Sciatic nerve (tissue), 2 donors: ENCODE measurements around the gene CIITA. TPM values are rescaled to one million over a fixed set of nuclear protein-coding genes. Genes with fewer than 3 reads are reported as not detected.

Experiments used
- ATAC-seq: fragments of 200-7000 bp; cut with Tn5 transposase; one replicate; pipeline ENCODE4 v1.9.1; 2020; ENCODE audit warnings: mild to moderate bottlenecking, moderate library complexity
- DNase-seq: peaks from one replicate; pipeline ENCODE4 v3.0.0-alpha.2; 2020; ENCODE audit warnings: low spot score
- intact Hi-C: fragments of 100-400 bp; cut with DNase I; formaldehyde crosslinking; loops from one replicate; pipeline ENCODE4 v1.14.2; 2022
- total RNA-seq: library from RNA; stranded (reverse); fragmentation: NEBNext Ultra II Directional; extraction: Animal tissue kit (Norgen Biotek cat#: 25700); gene quantifications from one replicate; pipeline ENCODE4 v1.2.1, GENCODE V29; 2021
- donor health status: DM: no; HTN: no; CAD: no.
- donor health status: DM: no; HTN: no; CAD: no.

CIITA gene
- total RNA-seq, 1 donor from 2014 or later = 51.9 TPM

DNA sequence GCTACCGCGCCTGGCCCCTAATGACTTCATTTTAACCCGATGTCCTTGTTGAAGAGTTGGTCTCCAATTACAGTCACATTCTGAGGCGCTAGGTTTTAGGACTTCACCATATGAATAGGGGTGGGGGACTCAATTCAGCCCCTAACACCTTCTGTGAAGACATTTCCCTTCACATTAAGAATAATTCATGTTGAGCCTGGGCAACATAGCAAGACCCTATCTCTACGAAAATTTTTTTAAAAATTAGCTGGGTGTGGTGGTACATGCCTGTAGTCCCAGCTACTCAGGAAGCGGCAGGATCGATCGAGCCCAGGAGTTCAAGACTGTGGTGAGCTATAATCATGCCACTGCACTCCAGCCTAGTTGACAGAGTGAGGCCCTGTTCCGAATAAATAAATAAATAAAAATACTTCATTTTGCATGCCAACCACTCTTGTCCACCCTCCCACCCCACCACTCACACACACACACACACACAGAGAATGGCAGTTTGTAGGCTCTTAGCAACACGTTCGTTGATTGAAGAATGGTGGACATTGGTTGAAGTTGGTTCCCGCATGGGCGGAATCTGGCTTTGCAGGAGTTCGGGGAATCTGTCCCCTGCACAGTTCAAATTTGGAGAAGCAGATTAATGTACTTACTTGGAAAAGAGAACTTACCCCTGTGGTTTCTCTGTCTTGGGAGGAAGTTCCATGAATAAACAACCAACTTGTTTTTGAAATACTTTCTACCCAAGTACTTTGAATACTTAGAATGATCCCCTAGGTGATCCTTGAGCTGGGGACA, 30.6 kb upstream of the CIITA start:
- intact Hi-C loops = no loop called here
- DNase-seq = no peak
- peak; percentile 55 for ATAC-seq

DNA sequence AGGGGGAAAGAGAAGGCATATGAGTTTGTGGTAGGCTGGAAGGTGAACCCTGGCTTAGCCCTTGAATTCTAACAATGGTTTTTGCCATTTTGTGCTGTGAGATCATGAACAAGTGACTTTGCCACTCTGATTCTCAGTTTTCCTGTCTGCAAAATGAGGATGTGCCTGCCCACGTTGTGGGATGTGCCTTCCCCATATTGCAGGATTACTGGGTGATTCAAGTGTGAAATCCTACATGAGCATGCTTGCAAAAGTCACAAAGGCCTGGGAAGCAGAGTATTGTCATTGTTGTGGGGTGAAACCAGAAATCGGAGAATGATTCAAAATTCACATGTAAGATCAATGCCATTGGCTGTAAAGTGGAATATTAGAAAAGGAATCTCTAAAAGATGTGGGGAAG, 29.8 kb upstream of the CIITA start:
- DNase-seq (no peak), ATAC-seq (no peak)
- intact Hi-C loops = no loop called here

DNA sequence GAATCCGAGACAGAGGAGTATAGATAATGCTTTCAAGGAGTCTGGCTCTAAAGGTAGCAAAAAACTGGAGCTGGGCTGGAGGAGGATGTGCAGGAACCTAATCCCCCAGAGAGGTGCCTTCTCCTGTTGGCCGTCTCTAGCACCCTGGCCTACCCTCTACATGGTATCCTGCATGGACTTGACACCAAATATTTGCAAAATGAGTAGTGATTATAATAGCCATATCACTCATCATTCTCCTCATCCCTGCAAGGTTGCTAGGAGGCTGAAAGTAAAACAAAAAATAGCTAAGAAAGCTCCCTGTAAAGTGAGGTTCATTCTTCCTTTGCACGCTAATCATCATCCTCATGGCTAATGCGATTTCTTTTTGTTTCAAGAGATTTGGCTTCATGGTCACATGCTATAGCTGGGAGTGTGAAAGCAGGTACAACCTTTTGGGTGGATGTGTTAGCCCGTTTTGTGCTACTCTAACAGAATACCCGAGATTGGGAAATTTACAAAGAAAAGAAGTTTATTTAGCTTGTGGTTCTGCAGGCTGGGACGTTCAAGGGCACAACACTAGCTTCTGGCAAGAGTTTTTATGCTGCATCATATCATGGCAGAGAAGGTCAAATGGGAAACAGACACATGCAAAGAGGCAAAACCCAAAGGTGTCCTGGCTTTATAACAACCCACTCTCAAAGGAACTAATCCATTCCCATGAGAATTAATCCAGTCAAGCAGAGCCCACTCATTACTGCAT, 27.1 kb upstream of the CIITA start:
- intact Hi-C loops = no loop called here
- no peak for DNase-seq
- no peak for ATAC-seq

DNA sequence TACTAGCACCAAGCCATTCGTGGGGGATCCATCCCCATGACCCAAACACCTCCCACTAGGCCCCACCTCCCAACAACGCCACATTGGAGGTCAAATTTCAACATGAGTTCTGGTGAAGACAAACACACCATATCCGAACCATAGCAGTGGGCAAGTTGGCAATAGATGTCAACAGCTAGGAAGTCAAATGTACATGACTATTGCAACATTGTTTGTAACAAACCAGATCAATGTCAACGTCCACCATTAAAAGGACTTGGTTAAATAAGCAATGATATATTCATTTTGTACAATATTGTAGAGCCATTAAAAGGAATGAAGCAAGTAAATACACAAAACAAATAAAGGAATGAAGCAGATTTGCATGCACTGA, 26.5 kb upstream of the CIITA start:
- intact Hi-C loops = no loop called here
- DNase-seq = no peak
- ATAC-seq = no peak

DNA sequence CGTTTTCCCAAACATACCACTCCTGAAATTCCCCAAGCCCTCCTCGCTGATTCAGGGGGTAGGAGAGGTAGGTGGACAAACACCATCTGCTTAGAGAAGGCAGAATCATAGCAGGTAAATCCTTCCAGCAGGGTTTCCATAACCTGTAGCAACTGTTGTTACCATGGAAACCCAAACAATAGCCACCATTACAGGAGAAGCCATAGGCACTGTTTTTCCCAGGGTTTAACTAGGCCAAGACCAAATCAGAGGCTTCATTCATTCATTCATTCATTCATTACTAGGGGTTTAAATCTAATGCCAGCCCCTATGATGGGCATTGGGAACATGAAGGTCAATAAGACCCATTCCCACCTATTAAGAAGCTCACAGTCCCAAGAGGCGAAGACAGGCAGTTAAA, 25.5 kb upstream of the CIITA start:
- intact Hi-C loops = no loop called here
- no peak for ATAC-seq
- no peak for DNase-seq

DNA sequence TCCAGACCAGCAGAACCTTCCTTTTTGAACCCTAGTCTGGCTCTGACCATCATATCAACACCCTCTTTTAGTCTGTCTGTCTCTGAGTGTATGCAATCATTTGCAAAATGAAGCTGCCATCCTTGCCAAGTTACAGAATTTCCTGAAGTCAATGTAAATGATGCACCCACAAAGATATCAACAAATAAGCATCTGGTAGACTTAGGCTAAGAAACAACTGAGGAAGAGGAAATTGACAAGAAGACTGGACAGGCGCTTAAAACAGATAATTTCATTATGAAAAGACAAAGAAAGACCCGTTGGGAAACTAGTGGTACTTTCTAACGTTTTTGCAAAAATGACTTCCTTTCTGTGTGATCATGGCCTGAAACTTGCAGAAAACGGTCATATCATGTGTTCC, 24.7 kb upstream of the CIITA start:
- DNase-seq = no peak
- no peak for ATAC-seq
- intact Hi-C loops = no loop called here

DNA sequence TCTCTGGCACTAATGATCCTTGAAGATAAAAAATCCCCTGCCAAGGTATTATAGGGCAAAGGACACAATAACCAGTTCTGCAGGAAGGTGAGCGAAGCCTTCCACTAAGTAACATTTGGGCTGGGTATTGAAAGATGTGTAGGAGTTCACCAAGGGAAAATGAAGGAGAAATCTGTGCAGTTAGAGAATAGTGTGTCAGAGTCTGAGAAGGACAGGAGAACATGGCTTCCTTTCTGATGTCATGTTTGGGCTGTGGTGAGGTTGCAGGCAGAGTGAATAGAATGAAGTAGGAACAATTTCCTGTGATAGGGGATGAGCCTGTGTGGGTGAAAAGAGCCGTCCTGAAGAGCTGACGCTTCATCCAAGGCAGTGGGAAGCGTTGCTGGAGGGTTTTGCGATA, 24.1 kb upstream of the CIITA start:
- DNase-seq (no peak), ATAC-seq (no peak)
- intact Hi-C loops = no loop called here

DNA sequence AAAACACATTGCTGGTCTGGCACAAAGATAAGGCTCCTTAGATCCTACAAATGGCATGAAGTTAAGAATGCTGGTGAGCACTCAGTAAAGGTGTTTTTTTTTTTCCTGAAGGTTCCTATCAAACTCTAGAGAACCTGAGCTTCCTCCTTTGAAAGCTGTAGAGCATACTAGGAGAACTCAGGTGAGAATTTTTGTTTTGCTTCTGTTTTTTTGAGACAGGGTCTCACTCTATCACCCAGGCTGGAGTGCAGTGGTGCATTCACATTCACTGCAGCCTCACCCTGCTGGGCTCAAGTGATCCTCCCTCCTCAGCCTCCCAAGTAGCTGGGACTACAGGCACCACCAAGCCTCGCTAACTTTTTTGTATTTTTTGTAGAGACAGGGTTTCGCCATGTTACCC, 21.0 kb upstream of the CIITA start:
- ATAC-seq (no peak), DNase-seq (no peak)
- intact Hi-C loops = no loop called here

DNA sequence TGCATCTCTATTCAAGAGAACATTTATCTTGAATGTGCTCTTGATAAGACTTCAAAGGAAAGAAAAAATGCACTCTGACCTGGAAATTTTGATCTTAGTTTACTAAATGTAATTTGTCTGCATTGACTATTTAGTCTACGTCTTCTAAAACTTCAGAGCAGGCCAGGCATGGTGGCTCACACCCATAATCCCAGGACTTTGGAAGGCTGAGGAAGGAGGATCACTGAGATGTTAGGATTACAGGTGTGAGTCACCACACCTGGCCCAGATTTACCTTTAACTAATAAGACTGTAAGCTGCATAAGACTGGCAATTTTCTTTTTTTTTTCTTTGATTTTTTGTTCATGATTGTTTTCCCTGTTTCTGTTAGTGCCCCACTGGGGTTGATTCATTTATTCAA, 18.8 kb upstream of the CIITA start:
- no peak for ATAC-seq
- peak; percentile 3 for DNase-seq
- intact Hi-C loops = no loop called here

DNA sequence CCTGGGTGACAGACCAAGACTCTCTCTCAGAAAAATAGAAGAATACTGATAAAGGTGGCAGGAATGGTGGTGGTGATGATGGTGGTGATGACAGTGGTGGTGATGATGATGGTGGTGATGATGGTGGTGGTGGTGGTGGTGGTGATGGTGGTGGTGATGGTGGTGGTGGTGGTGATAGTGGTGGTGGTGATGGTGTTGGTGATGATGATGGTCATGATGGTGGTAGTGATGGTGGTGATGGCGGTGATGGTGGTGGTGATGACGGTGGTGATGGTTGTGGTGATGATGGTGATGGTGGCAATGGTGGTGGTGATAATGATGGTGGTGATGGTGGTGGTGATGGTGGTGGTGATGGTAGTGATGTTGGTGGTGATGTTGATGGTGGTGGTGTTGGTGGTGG, 18.0 kb upstream of the CIITA start:
- ATAC-seq (no peak), DNase-seq (peak; percentile 3)
- intact Hi-C loops = no loop called here

DNA sequence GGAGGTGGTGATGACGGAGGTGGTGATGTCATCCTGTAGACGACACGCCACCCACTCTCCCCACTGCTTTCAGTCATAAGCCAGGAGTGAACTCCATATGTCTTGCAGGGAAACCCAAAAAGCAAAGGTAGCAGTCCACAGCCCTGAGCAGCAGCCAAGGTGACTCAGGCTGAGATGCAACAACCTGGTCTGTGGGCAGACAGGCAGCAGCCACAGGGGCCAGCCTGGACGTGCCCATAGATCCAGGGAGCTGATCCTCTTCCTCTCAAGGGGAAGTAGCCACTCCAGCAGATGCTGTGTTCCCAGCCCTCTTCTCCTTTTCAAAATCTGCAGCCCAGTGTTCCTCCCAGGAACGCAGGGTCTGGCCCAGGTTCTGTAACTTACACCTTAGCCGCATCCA, 17.3 kb upstream of the CIITA start:
- ATAC-seq = no peak
- intact Hi-C loops = no loop called here
- peak; percentile 25 for DNase-seq

DNA sequence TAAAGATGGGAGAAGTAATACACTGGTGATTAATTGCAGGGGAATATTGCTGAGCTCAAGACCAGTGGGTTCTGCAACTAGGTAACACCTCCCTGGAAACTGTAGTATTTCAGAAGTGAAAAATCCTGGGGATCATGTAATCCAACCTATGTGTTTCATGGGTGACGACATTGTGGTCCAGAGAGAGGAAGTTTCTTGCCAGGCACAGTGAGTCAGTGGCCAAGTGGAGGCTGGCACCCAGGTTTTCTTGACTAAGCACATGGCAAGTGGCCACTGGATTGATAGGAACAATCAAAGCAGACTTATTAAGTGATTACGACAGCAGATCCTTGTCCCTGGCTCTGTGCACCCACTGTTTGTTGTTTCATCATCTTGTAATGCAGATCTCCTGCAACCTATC, 14.6 kb upstream of the CIITA start:
- intact Hi-C loops = no loop called here
- ATAC-seq (peak; percentile 84), DNase-seq (no peak)

DNA sequence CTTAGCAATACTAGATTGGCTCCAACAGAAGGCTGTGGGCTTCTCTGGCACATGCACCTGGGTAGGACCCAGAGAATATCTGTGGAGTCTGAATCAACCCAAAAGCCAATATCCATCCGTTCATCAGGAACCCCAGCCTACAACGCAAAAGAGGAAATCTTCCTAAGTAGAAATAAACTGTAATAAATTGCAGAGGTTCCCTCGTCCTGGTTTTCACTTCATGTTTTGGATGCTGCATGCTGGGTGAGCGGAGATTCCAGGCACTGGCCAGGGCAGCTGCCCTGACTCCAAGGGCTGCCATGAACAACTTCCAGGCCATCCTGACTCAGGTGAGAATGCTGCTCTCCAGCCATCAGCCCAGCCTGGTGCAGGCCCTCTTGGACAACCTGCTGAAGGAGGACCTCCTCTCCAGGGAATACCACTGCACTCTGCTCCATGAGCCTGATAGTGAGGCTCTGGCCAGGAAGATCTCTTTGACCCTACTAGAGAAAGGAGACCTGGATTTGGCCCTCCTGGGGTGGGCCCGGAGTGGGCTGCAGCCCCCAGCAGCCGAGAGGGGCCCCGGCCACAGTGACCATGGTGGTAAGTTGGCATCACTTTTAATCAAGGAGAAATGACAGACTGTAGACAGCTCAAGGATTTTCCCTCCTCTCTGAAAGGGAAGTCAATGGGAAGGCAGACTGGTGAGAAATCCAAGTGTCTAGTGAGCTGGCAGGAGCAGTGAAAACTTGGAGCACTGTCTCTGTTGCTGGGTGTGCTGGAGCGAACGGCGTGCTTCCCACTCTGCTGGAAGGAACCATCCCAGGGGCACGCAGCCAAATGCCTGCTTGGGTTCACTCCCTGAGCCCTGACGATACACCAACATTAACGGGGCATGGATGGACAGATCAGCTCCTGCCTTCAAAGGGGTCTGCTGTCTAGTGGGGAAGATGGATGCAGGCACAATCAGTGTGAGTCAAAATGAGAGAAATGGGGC, 10.7 kb upstream of the CIITA start:
- DNase-seq = no peak
- intact Hi-C loops = no loop called here
- peak; percentile 5 for ATAC-seq

DNA sequence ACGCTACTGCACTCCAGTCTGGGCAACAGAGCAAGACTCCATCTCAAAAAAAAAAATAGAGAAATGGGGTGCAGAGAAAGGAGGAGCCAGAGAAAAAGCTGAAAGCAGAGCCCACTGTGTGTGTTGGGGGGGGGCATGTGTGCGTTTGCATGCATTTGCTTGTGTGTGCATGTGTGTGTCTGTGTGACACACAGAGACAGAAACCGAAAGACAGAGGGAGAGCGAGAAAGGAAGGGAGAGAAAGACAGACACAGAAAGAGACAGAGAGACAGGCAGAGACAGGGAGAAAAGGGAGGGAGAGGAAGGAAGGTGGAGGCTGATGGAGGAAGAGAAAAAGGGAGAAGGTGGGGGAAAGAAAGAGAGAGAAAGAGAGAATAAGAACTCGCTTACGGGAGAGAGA, 9.8 kb upstream of the CIITA start:
- DNase-seq (no peak), ATAC-seq (no peak)
- intact Hi-C loops = no loop called here

DNA sequence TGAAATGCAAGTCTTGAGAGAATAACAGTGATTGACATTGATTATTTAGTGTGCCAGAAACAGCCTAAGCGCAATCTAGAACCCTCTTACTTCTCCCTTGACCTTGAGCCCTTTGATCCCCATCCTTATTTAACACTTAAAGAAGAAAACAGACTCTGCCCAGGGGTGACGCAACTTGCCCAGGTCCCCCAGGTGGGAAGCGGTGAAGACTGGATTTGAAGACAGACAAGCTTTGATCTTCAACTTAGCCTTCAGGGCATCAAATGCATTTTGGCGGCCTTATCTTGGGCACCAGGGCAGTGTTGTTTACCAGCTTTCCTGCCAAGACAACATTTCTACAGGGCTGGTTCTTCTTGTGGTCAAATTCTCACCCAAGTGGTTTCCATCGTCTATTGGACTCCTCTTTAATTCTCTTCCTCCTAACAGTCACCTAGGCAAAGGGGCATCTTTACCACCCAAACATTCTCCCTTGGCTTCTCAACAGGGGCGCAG, 8.9 kb upstream of the CIITA start:
- ATAC-seq = no peak
- DNase-seq = no peak
- intact Hi-C loops = no loop called here

DNA sequence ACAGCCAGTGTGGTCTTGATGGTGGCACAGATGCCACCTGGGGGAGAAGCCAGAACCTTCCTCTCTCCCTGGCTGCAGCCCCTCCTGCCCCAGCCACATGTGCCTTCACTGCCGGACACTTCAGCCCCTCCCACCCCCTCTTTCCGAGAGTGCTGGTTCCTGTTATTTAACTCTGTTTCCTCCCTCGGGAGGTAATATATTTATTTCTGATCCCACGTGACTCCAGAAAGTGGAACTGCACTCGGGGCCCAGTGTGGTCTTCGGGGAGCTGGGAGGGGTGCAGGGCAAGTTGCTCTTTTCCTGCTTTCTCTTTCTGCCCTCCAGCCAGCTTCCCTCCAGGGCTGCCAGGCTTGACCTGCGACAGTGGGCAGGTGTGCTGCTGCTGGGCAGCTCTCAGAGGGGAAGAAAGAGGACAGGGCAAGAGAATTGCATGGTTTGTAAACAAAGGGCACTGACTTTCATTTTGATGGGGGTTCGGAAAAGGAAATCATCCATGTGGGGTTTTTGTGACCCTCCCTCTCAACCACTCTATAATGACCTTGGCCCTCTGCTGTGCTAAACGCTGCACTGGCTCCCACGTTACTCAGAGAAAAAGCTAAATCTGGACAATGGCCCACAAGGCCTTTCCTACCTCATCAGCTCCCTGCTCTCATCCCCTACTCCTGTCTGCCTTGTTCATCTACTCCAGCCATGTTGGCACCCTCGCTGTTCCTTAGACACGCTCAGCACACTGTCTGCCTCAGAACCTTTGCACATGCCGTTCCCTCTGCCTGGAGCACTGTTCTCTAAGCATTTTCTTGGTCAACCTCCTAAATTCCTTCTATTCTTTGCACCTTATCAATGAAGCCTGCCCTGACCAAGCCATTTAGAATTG, 8.2 kb upstream of the CIITA start:
- intact Hi-C loops = no loop called here
- peak; percentile 66 for DNase-seq
- peak; percentile 81 for ATAC-seq

DNA sequence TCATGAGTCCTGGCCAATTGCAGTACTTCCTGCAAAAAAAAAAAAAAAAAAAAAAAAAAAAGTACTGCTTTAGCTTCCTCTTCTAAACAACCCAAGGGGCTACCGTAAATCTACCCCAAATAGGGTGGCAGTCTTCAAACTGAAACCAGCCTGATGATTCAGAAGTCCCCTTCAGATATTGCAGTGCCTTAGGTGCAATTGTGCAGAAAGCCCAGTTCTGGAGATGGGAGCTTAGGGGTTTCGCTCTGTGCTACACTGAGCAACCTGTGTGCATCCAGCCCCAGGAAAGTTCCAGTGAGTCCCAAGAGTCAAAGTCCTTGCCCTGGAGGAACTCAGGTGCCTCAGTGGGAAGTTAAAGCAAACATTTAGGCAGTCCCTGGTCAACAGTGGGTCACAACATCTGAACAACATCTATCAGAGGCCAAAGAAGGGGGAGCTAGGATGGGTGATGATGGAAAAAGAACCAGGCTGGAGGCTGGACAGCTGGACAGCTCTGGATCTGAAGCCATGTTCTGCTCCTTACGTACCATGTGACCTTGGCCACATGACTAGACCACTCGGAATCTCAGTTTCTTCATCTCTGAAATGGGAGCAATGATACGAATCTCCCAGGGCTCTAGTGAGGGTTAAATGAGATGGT, 6.7 kb upstream of the CIITA start:
- DNase-seq (peak; percentile 7), ATAC-seq (no peak)
- intact Hi-C loops = loop anchor here (10.0 kb wide), 1 partner anchor 1885 kb away; no protein-coding TSS in a partner anchor

DNA sequence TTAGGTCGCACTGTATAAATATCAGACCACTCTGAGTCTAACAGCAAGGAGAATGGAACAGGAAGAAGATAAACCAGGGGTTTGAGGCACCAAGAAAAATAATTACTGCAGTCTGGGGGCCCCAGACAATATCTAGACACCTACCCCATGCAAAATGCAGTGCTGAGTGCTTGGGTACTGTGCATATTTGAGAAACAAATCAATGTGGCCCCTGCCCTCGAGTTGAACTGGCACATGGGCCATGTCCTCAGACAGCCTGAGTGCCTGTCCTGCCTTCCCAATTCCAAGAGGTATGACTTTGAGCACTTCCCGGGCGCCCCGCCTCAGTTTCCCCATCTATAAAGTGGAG, 6.2 kb upstream of the CIITA start:
- DNase-seq (no peak), ATAC-seq (no peak)
- intact Hi-C loops = loop anchor here (10.0 kb wide), 1 partner anchor 1886 kb away; no protein-coding TSS in a partner anchor
